Neural cell (in vitro differentiated cells): Measurements from ENCODE around the gene CACNA1B.

ENCODE experiments used
- EZH2 ChIP-seq: fragments of 200-600, 300-800 bp; shearing (Covaris generic), sonication (generic); IDR thresholded peaks from 2 replicates; pipeline ENCODE4 v1.6.1; 2014; ENCODE audit warnings: antibody characterized with exemption, low read length, borderline replicate concordance, mild to moderate bottlenecking; ENCODE audit not compliant: insufficient read depth, poor library complexity, severe bottlenecking
- POLR2AphosphoS5 ChIP-seq: IDR thresholded peaks from 2 replicates; pipeline ENCODE4 v1.6.1; 2012
- REST ChIP-seq: IDR thresholded peaks from 2 replicates; pipeline ENCODE4 v1.6.1; 2012; ENCODE audit warnings: borderline replicate concordance

DNA sequence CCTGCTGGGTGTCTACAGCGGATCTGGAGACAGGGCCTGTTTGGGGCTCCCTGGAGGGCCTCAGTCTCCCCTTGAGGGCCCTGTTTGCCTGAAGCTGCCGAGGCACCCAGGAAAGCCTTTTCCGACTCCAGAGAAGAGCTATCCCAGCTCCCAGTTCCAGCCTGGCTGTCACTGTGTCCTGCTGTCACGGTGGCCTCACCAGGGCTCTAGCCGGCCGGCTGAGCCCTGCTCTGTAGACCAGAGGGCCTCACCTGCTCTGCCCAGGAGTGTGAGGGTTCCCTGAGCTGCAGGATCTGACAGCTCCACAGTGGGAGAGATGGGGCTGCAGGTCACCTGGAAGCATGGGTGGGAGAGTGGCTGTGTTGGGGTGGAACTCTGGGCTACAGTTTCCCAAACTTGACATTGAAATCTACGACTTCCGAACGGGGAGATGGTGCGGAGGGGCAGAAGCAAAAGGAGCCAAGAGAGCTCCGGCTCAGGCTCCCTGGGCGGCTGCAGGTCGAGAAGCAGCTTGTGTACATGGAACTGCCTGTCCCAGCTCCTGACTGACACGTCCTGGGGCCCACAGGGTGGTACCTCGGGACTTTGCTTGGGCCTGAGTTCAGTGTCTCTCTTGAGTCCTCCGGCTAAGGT lies 94.9 kb downstream of the CACNA1B start:
- no peak for TF ChIP-seq REST
- TF ChIP-seq EZH2 = no peak
- TF ChIP-seq POLR2AphosphoS5 = no peak
